HG02870 (cell line): ENCODE measurements around the gene NDST1.

Experiments used
- ATAC-seq: cut with Tn5 transposase; IDR thresholded peaks from one replicate; pipeline ENCODE4 v1.9.1; 2021; ENCODE audit warnings: mild to moderate bottlenecking, moderate library complexity; ENCODE audit not compliant: unreplicated experiment

NDST1 gene

GRCh38 chr5:150521939-150522503 is 14.1 kb downstream of the NDST1 start:
- no peak for ATAC-seq

GRCh38 chr5:150522504-150523414 is 14.8 kb downstream of the NDST1 start:
- ATAC-seq, result no peak

DNA sequence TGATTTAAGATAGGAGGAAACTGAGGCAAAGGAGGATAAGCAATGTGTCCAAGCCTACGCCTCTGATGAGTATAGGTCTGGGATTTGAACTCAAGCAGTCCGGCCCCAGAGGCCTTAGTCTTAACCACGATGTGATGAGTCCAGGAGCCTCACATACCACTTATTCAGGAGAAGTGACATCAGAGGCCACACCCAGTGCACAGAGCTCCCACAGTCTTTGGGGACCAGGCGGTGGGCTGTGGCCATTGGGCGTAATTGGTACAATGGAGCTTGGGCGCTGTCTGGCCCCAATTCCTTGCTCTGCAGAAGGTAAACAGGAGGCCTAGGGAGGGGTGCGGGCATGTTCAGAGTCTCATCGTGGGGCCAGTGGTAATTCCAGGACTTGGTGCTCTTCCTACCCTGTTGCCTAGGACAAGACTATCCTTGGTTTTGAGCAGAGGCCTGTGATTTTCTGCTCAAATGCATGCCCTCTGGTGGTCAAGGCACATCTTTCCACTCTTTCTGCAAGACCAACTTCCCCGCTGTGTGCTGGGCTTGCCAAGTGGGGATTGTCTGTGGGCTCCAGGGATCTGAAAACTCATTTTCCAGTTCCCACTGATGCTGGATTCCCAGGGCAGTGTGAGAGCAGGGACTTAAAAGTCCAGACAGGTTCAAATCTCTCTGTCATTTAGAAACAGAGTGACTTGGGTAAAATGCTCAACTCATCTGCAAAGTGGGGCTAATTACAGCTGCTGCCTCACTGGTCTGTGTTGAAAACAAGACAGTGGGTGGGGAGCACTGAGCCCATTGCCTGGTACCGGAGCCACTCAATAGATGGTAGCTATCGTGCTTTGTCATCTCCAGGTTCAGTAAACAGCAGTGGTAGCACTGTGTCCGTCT is 15.8 kb downstream of the NDST1 start:
- ATAC-seq, result no peak

DNA sequence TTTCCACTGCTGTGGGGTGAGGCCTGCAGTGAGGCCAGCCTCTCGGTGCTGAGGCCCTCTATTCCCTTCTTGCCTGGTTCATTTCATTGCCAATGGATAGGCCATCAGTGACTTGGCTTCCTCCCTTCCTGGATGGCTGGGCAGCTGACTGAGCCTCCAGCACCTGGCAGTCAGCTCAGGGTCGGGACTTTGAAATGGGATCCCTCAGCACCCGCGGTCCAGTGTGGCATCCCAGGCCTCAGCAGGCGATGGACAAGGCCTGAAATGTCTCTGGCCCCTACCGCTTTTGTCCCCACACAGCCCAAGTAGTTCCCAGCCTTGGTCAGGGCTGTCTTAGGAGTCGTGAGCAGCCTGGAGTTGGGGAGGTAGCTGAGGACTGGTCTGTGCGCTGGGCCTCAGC is 17.2 kb downstream of the NDST1 start:
- no peak for ATAC-seq

- no peak for ATAC-seq
These were observed 17.9 kb downstream of the NDST1 start for GRCh38 chr5:150525781-150526180.

DNA sequence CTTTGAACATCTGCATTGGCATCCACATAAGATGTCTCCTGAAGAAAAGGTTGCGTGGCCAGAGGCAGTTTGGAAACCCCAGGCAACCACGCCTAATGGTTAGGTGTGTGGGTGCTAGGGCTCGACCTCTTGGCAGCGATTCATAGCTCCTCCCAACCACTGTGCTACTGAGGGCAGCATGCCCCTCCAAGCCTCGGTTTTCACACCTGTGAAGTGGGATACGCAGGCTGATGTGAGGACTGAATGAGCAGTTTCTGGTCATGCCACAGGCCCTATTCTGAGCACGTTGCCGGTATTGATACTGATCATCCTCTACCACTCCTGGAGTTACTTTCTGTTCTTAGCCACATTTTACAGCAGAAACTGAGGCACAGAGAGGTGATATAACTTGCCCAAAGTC is 19.1 kb downstream of the NDST1 start:
- ATAC-seq, result no peak

GRCh38 chr5:150527808-150528207 is 19.9 kb downstream of the NDST1 start:
- ATAC-seq, result no peak

GRCh38 chr5:150528924-150529546 is 21.1 kb downstream of the NDST1 start:
- no peak for ATAC-seq

DNA sequence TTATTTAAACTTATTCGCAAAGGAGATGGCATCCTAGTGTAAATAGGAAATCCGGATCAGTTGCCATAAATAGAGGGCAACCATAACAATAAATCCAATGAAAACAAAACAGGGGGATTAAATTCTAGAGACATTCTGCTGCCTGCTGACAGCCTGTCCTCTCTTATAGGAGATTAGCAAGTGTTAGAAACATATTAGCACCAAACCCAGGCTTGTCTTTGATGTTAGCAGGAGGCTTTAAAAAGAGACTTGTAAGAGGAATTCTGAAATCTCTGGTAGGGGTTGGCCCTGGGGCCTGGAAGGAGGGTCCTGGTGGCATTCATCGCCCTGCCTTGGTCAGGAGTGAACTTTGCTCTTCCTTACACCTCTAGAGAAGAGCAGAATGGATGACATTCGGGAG is 21.6 kb downstream of the NDST1 start:
- no peak for ATAC-seq

DNA sequence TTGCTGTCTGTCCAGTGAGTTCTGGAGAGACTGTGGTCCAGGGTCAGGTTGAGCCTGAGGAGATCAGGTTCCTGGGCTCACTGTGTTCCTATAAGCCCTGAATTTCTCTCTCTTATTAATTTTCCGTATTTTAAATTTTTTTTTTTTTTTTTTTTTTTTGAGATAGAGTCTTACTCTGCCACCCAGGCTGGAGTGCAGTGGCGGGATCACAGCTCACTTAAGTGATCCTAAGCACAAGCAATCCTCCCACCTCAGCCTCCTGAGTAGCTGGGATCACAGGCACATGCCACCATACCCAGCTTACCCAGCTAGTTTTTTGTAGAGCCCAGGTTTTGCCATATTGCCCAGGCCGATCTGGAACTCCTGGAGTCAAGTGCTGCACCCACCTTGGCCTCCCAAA is 22.5 kb downstream of the NDST1 start:
- no peak for ATAC-seq

DNA sequence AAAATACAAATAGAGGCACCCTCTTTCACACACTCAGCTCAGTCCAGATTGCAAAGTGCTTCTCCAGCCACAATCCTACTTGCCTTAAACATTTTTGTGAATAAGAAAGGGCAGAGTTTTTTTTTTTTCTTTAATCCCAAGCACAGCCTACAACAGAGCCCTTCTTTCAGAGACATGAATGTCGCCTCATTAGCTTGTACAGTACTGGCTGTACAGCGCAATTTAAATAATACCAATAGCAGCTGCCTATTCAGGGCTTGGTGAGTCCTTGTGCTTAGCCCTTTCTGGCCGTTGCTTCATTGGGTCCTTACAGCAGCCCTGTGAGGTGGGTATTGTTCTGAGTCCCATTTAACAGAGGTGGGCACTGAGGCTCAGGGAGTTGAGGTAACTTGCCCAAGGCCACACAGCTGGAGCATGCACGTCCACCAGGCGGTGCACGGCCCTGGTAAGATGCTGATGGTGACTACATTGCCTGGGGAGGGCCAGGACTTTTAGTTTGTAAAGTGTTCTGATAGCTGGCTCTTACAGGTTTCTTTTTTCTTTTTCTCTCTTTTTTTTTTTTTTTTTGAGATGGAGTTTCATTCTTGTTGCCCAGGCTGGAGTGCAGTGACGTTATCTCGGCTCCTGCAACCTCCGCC is 23.1 kb downstream of the NDST1 start:
- ATAC-seq, result no peak

- no peak for ATAC-seq
These were observed 23.8 kb downstream of the NDST1 start for GRCh38 chr5:150531686-150532085.

GRCh38 chr5:150532151-150532550 is 24.2 kb downstream of the NDST1 start:
- no peak for ATAC-seq

DNA sequence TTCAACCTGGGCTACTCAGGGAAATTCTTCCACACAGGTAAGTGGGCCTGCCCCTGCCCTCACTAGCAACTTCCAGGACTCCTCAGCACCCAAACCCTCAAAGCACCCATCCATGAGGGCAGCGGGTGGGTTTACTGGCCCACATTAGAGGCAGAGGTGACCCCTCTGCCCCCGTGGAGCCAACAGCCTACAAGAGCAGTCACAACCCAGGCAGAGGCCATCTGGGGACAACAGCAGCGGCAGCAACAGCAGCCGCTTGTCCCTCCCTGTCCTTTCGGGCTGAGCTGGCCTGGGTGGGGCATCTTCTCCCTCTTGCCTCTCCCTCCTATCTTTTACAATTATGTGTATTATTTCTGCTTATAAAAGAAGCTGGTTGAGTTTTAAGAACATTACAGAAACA is 25.1 kb downstream of the NDST1 start:
- no peak for ATAC-seq

DNA sequence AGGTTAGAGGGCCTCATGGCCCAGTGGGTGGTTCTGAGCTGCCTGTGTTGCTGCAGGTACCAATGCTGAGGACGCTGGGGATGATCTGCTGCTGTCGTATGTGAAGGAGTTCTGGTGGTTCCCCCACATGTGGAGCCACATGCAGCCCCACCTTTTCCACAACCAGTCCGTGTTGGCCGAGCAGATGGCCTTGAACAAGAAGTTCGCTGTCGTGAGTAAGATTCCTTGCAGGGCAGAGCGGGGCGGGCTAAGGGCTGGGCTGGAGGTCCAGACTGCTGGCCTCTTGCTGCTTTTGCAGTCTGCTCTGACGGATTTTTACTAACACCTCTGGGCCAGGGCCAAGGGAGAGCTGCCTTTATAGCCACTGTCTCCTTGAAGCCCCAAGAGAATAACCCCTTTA is 26.9 kb downstream of the NDST1 start:
- ATAC-seq, result no peak

- no peak for ATAC-seq
These were observed 27.7 kb downstream of the NDST1 start for GRCh38 chr5:150535611-150536010.

DNA sequence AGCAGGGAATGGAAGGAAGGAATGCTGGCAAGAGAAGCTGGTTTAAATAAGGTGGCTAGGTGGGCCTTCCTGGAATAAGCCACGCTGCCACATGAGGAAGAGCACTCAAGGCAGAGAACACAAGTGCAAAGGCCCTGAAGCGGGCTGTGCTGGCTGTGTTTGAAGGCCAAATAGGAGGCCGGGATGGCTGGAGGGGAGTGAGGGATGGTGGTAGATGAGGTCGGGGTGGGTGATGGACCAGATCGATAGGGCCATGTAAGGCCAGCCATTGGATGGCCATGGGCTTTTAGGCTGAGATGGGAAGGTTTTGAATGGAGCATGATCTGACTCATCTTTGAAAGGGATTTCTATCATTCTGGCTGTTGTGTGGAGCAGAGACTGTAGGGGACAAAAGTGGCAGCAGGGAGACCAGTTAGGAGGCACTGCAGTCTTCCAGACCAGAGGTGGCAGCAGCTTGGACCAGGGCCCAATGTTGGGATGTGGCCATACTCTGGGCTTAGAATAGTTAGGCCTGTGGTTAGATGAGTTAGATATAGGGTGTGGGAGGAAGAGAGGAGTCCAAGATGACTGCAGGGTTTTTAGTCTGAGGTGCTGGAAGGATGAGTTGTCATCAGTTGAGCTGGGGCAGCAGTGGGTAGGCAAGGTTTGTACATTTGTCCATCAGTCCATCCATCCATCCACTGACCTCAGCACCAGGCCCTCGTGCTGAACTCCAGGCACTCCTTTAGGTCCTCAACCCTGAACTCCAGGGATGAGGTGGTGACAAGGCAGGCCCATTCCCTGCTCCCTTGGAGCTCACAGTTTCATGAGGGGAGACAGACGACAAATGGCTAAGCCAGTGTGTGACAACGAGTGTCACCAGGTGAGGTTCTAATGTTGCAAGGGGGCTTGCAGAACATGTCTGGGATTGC is 30.3 kb downstream of the NDST1 start:
- ATAC-seq, result no peak

GRCh38 chr5:150539206-150539605 is 31.3 kb downstream of the NDST1 start:
- no peak for ATAC-seq

- no peak for ATAC-seq
These were observed 32.1 kb downstream of the NDST1 start for GRCh38 chr5:150540042-150540441.
